ENCODE results near the gene OR6B2. TPM values are rescaled to one million over a fixed set of nuclear protein-coding genes. Genes with fewer than 3 reads are reported as not detected.
A peak's percentile ranks its signal among the peaks of the same experiment; 100 is the strongest.
"Not testable (repeated sequence)": the region's sequence is repeated elsewhere in the genome, so short reads cannot be mapped to it uniquely, and the experiment has no call there.

The OR6B2 gene
- not detected for polyA plus RNA-seq (2013, experiment 1 of 2; ENCODE audit: insufficient read length)
- not detected for polyA plus RNA-seq (2013, experiment 2 of 2; ENCODE audit: insufficient read length)

GRCh38 chr2:240030379-240031094 lies at the start of gene OR6B2:
Gene OR6B2 (minus strand): TSS chr2:240030429. CDS start chr2:240030429, 0 bp downstream.
- DNase-seq = no peak

- no peak for DNase-seq
These were observed 48.4 kb upstream of the OR6B2 start for GRCh38 chr2:240078631-240079030.

GRCh38 chr2:240077442-240077841 lies 47.2 kb upstream of the OR6B2 start:
- no peak for DNase-seq

- no peak for DNase-seq
These were observed 44.3 kb upstream of the OR6B2 start for GRCh38 chr2:240074545-240074944.

- no peak for DNase-seq
These were observed 40.7 kb upstream of the OR6B2 start for GRCh38 chr2:240070907-240071306.

DNA sequence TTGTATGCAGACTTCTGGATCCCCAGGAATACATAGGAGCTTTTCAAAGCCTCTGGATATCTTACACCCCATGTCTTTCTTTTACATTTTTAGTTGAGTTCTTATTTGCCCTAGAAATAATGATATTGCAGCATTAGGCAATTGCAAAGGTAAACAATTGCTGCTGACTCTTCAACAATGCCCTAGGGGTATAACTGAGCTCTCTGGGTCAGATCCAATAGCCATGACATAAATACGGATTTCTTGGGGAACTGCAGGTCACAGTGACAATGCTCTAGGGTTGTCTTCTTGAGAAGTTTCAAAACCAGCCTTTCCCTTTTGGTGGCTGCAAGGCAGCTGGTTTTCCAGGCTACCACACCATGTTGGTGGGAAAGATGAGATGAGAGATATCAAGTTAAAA lies 39.6 kb upstream of the OR6B2 start:
- no peak for DNase-seq

DNA sequence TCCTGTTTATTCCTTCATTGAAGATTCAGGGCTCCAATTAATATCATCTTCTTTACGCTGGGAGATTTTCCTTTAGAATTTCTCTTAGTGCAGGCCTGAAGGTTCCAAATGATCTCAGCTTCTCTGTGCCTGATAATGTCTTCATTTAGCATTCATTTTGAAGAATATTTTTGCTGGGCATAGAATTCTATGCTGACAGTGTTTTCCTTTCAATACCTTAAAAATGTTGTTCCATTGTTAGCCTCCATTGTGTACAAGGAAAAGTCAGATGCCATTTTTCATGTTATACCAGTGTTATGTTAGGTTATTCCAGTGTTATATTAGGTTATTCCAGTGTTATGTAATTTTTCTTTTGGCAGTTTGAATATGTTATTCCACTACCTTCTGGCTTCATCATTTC lies 38.0 kb upstream of the OR6B2 start:
- no peak for DNase-seq

GRCh38 chr2:240066489-240066888 lies 36.3 kb upstream of the OR6B2 start:
- no peak for DNase-seq

DNA sequence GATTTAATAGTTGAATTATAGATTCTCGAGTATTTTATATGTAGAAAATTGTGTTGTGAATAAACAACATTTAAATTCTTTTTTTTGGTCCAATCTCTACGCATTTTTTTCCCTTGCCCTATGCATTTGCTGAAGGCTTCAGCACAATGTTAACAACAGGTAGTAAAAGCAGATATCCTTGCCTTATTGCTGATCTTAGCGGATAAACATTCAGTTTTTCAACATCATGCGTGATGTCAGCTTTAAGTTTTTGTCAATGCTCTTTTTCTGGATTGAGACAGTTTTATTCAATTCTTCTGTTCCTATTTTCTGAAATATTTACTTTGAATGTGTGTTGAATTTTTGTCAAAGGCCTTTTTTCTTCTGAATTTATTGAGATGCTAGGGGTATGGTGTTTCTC lies 34.7 kb upstream of the OR6B2 start:
- DNase-seq = no peak

- DNase-seq = peak; percentile 55
These were observed 30.9 kb upstream of the OR6B2 start for GRCh38 chr2:240060977-240061591.

- no peak for DNase-seq
These were observed 26.4 kb upstream of the OR6B2 start for GRCh38 chr2:240056678-240057077.

DNA sequence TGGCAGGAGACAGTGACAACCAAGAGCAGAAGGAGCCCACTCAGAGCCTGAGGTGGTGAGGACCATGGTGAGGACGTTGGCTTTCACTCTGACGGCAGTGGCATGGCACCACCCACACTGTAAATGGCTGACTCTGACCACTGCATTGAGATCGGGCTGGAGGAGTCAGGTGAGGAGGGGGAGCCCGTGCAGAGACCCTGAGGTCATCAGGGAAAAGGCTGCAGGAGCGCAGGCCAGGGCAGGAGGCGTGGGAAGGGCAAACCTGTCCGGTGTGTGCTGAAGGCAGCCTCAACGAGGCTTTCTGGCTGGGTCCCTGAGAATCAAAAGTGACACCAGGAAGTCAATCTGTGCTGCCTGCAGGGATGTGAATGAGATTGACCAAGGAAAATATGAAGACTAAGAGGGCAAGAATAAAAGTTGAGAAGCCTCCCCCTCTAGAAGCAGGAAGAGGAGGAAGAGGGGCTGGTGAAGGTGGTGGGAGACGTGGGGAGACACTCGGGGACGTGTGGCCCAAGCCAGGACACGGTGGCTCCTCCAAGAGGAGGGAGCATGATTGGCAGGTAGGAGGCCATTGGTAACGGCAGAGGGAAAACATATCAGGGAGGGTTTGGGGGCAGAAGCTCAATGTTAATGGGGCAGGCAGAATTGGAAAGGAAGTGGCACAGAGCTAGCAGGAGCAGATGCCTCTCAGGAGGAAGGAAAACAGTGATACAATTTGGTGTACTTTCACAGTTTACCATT lies 25.1 kb upstream of the OR6B2 start:
- DNase-seq = no peak

DNA sequence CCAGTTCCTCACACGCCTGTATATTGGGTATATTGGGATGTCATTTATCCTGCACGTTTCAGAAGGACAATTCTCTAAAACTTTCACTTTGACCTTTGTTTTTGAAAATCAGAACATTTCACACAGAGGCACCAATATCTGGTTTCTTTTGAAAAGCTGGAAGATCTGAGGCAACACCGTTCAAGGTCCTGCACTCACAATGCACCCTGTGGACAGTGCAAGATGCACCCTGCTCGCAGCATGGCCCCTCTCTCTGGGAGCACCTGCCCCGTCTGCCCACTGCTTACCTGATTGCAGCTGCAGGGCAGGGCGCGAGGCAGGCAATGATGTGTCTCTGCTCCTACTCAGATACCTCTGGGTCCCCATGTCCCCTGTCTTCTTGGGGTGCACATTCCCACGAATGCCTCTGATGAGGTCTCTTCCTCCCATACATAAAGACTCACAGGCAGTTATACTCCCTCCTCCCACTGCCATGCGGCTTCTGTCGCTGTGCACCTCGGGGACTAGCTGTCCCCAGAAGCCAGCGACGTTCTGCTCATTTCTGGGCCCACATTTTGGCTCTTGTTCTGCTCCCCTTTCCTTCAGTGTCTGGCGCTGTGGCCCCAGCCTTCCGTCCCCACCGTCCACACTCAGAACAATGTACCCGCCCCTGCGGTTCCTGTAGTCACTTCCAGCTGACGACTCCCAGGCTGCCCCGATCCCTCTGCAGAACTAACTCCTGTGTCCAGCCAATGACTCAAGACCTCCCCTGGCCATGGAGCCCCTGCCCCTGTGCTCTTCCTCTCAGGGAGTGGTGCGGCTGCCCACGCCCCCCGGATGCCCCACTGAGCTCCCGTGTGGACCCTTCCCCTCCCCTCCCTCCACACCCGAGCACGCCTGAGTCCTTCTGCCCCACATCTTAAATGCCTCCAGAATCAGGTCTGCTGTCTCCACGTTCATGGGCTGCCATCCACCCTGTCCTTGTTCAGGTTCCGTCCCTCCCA lies 23.2 kb upstream of the OR6B2 start, which contains the start of gene OR6B3:
OR6B3 (minus strand) TSS at position 349 of the 983 bp plus-strand sequence.
- DNase-seq = no peak

DNA sequence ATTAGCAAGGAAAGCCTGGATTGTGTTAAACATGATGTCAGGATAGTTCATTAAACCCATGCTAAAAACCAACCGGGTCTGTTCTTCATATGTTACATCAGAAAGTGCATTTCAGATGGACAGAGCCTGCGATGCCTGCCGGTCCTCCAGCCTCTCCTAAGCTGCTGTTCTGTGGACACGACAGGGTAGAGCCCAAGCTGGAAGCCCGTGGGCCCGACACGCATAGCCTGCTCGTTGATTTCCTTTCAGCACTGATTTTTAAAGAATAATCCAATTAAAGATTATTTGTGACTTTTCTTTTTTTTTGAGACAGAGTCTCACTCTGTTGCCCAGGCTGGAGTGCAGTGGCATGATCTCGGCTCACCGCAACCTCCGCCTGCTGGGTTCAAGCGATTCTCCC lies 22.3 kb upstream of the OR6B2 start:
- no peak for DNase-seq

GRCh38 chr2:240051697-240052096 lies 21.5 kb upstream of the OR6B2 start:
- DNase-seq = no peak

DNA sequence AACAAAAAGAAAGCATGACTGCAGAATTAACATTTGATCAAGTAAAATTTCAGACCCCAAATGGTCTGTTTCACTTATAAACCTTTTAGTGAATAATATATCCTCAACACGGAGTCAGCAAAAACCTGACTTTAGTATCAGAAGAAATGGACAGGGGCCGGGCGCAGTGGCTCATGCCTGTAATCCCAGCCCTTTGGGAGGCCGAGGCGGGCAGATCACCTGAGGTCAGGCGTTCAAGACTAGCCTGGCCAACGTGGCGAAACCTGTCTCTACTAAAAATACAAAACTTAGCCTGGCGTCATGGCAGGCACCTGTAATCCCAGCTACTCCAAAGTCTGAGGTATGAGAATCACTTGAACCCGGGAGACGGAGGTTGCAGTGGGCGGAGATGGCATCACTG lies 20.0 kb upstream of the OR6B2 start:
- DNase-seq = no peak

- DNase-seq = no peak
These were observed 18.0 kb upstream of the OR6B2 start for GRCh38 chr2:240048237-240048636.

- no peak for DNase-seq
These were observed 14.9 kb upstream of the OR6B2 start for GRCh38 chr2:240045098-240045497.

- DNase-seq = not testable (repeated sequence)
These were observed 13.9 kb upstream of the OR6B2 start for GRCh38 chr2:240044096-240044495.

- DNase-seq = no peak
These were observed 13.2 kb upstream of the OR6B2 start for GRCh38 chr2:240043279-240043989.

DNA sequence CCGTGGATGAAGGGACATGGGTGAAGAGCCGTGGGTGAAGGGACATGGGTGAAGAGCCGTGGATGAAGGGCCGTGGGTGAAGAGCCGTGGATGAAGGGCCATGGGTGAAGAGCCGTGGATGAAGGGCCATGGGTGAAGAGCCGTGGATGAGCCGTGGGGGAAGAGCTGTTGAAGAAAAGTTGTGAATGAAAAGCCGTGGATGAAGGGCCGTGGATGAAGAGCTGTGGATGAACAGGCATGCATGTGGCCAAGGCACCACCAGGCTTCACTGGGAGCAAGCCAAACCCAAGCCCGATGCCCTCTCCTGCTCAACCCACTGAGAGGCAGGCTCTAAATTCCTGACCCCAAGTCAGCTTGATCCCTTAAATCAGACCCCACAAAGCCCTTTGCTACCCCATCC lies 12.5 kb upstream of the OR6B2 start:
- DNase-seq = no peak

DNA sequence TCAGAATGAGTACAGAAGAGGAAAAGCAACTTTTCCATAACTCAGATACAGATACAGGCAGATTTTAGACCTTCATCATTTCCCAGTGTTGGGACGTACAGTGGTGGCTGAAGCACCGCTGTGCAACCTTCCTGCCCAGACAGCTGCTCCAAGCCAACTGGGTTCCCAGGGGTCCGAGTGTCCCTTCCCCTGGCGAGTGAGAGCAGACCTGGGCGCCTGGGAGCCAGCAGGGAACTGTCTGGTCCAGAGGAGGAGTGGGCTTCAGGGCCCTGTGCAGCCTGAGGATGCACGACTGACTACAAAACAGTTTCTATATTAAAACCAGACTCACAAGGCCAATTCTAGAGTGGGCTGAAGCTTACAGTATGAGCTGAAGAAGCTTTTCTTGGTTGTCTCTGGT lies 11.1 kb upstream of the OR6B2 start:
- no peak for DNase-seq
